Adipocyte (in vitro differentiated cells): Measurements from ENCODE around the gene MRPS5.

Experiments used
- DNase-seq: peaks from one replicate; pipeline ENCODE4 v3.0.0-alpha.2; 2015; ENCODE audit warnings: low read depth
- H3K27me3 ChIP-seq: replicated peaks from 2 replicates; pipeline ENCODE4 v1.7.0; 2013; ENCODE audit warnings: mild to moderate bottlenecking, low read length, moderate library complexity; ENCODE audit not compliant: control insufficient read depth, insufficient read depth
- H3K36me3 ChIP-seq: 2 replicates; pipeline ENCODE4 v1.7.0; 2013; ENCODE audit warnings: low read length, mild to moderate bottlenecking, moderate library complexity; ENCODE audit not compliant: control insufficient read depth, insufficient read depth, severe bottlenecking
- H3K4me1 ChIP-seq: 2 replicates; pipeline ENCODE4 v1.7.0; 2013; ENCODE audit warnings: mild to moderate bottlenecking, low read length, moderate library complexity; ENCODE audit not compliant: control insufficient read depth, insufficient read depth
- H3K4me3 ChIP-seq: 2 replicates; pipeline ENCODE4 v1.7.0; 2013; ENCODE audit warnings: mild to moderate bottlenecking, low read length, moderate library complexity
- H3K9ac ChIP-seq: 2 replicates; pipeline ENCODE4 v1.7.0; 2013; ENCODE audit warnings: mild to moderate bottlenecking, low read length, moderate library complexity
- H3K9me3 ChIP-seq: 2 replicates; pipeline ENCODE4 v1.7.0; 2013; ENCODE audit warnings: mild to moderate bottlenecking, low read length, moderate library complexity; ENCODE audit not compliant: control insufficient read depth

MRPS5 gene

GRCh38 chr2:95071856-95072255 is 49.8 kb downstream of the MRPS5 start:
- Histone ChIP-seq H3K4me1 (peaks cover under 1% of the 10 kb centered on the region), H3K27me3 (peaks cover 59% of the 10 kb centered on the region), H3K36me3 (no peaks in the 10 kb centered on the region), H3K9ac (no peak overlapping the region), H3K9me3 (no peaks in the 10 kb centered on the region), H3K4me3 (no peak overlapping the region)
- no peak for DNase-seq

DNA sequence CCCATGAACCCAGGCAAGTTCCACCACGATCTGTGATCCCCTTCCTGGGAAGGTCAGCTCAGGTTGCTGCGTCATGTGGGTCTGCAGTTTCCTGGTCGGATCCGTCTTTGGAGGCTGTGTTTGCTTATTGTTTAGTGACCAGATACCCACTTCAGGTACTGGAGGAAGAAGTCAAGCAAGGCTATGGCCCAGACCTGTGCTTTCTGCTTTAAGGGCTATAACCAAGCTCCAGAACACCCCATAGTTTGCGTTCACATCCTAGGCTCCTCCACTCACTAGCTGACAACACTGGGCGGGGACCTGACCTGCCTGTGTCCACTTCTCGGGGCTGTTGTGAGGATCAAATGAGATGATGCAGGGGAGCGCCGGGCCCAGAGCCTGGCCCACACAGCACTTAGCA is 52.1 kb downstream of the MRPS5 start:
- Histone ChIP-seq H3K36me3 (no peaks in the 10 kb centered on the region), H3K9ac (no peak overlapping the region), H3K9me3 (peaks cover 9% of the 10 kb centered on the region), H3K4me1 (no peaks in the 10 kb centered on the region), H3K27me3 (peaks cover 41% of the 10 kb centered on the region), H3K4me3 (no peak overlapping the region)
- no peak for DNase-seq

DNA sequence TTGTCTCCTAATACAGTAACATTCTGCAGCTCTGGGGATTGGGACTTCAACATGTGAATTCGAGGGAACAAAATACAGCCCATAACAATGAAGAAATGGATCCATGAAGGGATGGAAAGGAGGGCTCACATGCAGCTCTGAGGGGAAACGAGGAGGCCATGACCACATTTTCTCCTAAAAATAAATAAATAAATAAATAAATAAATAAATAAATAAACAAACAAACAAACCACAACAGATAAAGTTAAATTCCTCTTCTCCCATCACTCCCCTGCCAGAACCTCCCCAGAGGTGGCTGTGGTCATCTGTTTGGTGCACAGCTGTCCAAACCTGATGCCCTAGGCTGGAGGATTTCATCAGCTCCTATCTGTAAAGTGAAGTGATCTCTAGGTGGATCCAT is 53.4 kb downstream of the MRPS5 start:
- Histone ChIP-seq H3K27me3 (peaks cover 36% of the 10 kb centered on the region), H3K9ac (no peak overlapping the region), H3K4me3 (no peak overlapping the region), H3K9me3 (peaks cover 9% of the 10 kb centered on the region), H3K4me1 (no peaks in the 10 kb centered on the region), H3K36me3 (no peaks in the 10 kb centered on the region)
- DNase-seq = no peak

- DNase-seq = no peak
- H3K27me3 ChIP-seq = peaks cover 45% of the 10 kb centered on the region
- no peak overlapping the region for H3K9ac ChIP-seq
- no peaks in the 10 kb centered on the region for H3K4me1 ChIP-seq
- peaks cover 9% of the 10 kb centered on the region for H3K9me3 ChIP-seq
- no peaks in the 10 kb centered on the region for H3K36me3 ChIP-seq
- H3K4me3 ChIP-seq = no peak overlapping the region
These were observed 58.3 kb downstream of the MRPS5 start for GRCh38 chr2:95063086-95063958.

DNA sequence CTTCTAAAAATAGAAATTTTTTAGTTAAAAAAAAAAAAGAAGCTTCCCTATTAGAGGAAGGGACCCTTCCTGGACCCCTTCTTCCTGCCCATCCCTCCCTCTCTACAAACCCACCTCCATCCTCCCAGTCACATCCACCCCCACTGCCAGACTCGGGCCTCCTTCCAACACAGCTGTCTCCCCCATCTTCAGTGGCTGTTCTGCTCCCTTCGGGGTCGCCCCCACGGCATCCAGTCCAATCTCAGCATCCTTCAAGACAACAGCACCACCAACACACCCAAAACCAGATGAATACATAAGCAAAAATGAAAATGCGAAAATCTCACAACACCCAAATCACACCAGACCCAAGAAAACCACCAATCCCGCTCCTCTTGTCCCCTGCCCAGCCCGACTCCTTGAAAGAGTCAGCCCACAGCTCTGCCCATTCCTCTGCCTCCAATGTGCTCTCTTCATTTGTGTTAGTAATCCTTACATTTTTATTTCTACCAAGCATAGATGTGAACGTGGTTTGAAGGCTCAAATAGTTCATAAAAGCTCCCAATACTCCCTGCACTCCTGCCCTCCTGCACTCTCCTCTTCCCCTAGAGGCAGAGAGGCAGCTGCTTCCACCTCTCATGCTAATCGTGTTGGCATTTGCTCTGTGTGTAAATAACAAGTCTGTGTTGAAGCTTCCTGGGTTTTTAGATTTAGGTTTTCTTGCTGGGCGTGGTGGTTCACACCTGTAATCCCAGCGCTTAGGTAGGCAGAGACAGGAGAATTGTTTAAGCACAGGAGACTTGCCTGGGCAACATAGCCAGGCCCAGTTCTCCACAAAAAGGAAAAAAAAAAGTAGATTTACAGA is 59.1 kb downstream of the MRPS5 start:
- Histone ChIP-seq H3K9me3 (peaks cover 9% of the 10 kb centered on the region), H3K4me1 (no peaks in the 10 kb centered on the region), H3K27me3 (peaks cover 50% of the 10 kb centered on the region), H3K9ac (no peak overlapping the region), H3K4me3 (no peak overlapping the region), H3K36me3 (no peaks in the 10 kb centered on the region)
- no peak for DNase-seq

- no peak for DNase-seq
- H3K9me3 ChIP-seq = peaks cover 9% of the 10 kb centered on the region
- H3K4me1 ChIP-seq = no peaks in the 10 kb centered on the region
- no peaks in the 10 kb centered on the region for H3K36me3 ChIP-seq
- no peak overlapping the region for H3K9ac ChIP-seq
- no peak overlapping the region for H3K4me3 ChIP-seq
- peaks cover 50% of the 10 kb centered on the region for H3K27me3 ChIP-seq
These were observed 59.9 kb downstream of the MRPS5 start for GRCh38 chr2:95061601-95062183.

- no peaks in the 10 kb centered on the region for H3K4me1 ChIP-seq
- no peaks in the 10 kb centered on the region for H3K36me3 ChIP-seq
- H3K4me3 ChIP-seq = no peak overlapping the region
- DNase-seq = no peak
- peaks cover 55% of the 10 kb centered on the region for H3K27me3 ChIP-seq
- H3K9me3 ChIP-seq = peaks cover 6% of the 10 kb centered on the region
- H3K9ac ChIP-seq = no peak overlapping the region
These were observed 60.5 kb downstream of the MRPS5 start for GRCh38 chr2:95061119-95061512.

DNA sequence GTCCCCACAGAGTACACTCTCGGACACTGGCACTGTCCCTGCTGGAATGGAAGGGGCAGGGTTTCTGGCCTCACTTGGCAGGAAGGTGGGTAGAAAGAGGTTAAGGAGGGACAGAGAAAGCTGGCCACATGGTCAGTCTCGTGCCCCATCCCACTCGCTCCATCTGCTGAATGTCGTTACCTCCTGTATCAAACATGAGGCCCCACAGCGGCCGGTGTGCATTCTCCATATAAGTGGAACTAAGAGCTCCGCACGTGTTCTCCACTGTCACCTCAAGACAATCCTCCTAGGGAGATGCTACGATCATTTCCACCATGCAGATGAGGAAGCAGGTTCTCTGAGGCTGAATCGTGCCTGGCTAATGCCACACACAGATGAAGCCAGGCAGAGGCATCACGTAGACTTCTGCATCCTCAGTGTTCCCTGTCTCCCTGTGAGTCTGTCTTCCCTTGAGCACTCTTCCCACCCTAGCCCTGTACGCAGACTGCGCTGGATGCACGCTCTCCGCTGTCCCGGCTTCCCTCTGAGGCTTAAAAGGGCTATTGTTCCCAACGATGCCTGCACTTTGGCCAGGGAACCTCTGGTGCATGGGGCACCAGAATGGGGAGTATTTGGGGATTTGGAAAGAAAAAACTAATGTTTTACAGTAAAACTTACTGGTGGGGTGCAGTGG is 61.0 kb downstream of the MRPS5 start:
- no peaks in the 10 kb centered on the region for H3K4me1 ChIP-seq
- no peak overlapping the region for H3K9ac ChIP-seq
- peaks cover 60% of the 10 kb centered on the region for H3K27me3 ChIP-seq
- peaks cover 2% of the 10 kb centered on the region for H3K9me3 ChIP-seq
- H3K4me3 ChIP-seq = no peak overlapping the region
- H3K36me3 ChIP-seq = no peaks in the 10 kb centered on the region
- no peak for DNase-seq

DNA sequence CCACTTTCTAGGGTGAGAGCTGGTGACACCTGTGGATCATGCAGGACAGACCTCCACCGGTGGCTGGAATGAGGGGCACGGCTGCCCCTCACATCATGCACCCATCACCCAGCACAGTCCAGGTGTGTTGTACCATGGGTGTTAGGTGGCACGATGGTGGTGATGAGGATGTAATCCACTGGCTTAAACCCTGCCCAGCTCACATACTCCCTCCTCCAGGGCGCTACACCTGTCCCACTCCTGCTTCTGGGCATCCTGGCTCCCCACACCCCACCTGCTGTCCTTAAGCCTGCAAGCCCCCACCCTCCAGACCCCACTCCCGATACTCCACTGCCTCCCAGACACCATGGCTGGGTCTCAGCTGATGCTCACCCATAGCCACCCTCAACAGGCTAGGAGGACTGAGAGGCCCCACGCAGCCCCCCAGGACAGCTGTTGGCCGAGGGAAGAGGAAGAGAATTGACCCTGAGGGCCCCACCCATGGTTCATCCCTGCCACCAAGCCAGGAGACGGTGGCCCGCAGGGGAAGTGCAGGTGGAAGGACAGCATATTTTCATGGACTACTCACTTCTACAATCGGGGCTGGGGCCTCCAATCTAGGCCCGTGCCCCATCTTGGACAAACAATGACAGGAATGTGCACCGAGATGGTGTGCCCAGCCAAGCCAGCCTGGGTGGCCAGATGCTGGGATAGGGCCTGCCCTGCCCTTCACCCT is 61.8 kb downstream of the MRPS5 start:
- Histone ChIP-seq H3K36me3 (no peaks in the 10 kb centered on the region), H3K4me1 (no peaks in the 10 kb centered on the region), H3K27me3 (peaks cover 64% of the 10 kb centered on the region), H3K9me3 (no peaks in the 10 kb centered on the region), H3K9ac (no peak overlapping the region), H3K4me3 (no peak overlapping the region)
- DNase-seq = no peak

DNA sequence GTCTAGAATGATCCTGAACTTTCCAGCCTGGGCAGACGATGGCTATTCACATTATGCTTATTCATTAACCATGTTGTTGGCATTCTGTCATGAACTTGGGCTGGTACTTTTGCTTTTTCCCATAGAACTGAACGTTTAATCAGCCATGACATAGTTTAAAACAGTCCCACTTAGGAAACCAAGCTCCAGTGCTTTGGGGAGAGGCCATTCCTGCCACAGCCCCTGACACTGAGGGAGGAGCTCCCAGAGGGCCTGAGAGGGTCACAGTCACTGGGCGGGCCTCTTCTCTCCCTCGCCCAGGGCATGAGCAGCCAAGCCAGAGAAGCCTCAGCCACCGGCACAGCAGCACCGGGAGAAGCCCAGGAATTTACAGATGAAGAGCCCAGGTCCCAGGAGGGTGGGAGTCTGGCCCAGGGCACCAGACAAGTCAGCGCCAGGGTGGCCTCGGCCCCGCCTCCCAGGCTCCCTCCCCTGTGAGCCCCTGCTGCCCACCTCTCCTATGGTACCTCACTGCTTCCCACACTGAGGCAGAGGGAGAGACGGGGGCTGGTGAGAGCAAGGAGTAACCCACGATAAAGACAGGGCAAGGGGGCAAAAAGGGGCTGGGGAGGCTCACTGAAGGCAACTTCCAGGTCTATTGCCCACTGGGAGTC is 62.5 kb downstream of the MRPS5 start:
- Histone ChIP-seq H3K4me3 (no peak overlapping the region), H3K9me3 (no peaks in the 10 kb centered on the region), H3K4me1 (no peaks in the 10 kb centered on the region), H3K36me3 (no peaks in the 10 kb centered on the region), H3K27me3 (peaks cover 69% of the 10 kb centered on the region), H3K9ac (no peak overlapping the region)
- DNase-seq = no peak
